Fibroblast of skin of left biceps (primary cell): Measurements from ENCODE around the gene ADGRL3.
"Not testable (repeated sequence)": the region's sequence is repeated elsewhere in the genome, so short reads cannot be mapped to it uniquely, and the experiment has no call there.

Source experiments
- DNase-seq, 2 experiments: peaks; one replicate each; pipeline ENCODE4 v3.0.0-alpha.2; 2013; ENCODE audit warnings: low read depth in 2 of 2

The ADGRL3 gene

DNA sequence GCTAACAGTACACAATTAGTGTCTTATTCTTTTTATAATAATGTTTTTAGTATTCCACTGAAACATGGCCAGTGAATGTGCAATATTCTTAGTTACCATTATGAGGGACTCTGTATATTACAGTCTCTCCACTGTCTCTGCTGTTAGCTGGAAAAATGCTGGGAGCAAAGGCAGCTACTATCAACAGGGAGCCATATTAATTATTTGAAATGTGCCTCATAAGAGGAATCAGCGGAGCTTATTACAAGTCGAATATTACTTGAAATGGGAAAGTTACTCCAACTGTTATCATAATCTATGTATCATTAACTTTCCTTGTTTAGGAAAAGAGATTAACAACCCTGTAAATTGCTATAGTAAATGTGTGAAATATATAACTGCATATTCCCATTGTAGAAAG, 612.0 kb downstream of the ADGRL3 start:
- no peak for DNase-seq

DNA sequence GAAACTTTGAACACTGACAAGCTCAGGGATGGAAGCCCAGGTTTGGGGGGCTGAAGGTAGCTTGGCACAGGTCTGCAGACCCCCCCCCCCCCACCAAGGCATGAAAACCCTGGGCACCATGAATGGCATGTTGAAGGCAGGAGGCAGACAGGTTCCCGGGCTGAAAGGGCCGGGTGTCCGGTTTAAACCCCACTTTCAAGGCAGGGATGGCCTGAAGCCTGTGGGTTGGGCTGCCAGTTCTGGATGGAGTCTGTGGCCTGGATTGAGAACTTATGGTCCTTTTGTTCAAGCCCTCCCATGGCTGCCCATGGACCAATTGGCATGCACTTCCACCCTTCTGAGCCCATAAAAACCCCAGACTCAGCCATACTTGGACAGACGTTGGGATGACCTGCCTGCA, 616.9 kb downstream of the ADGRL3 start:
- no peak for DNase-seq

DNA sequence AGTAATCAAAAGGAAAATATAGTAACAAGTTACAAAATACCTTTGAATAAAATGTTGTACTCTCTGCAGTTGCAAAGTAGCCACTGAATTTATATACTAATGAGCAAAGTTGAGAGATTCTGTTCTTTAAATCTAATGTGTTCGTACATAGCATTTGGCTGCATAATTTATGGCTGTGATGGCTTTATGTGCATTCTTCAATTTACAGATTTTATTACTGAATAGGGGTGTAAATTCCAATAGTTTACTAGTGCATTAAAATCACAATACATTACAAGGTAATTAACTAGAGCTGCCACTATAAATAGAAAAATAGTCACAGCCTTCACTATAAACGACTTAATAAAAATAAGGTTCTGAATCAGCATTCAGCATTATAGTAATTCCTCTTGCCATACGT, 620.0 kb downstream of the ADGRL3 start:
- DNase-seq = no peak

DNA sequence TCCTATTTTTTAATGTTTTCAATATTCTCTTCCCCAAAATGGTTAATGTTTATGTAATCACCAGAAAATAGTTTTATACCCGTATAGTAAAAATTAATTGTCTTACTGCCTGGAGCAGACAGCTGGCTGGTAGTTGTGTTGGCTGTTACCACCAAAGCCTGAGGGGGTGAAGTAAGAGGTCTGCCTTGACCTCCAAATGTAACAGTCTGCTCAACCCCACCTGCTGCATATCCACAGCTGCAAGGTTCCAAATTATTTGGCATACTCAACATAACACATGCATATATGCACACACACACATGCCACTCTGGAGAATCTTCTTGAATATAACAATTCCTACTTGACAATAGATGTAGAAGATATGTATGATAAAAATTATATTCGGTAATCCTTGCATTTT, 624.3 kb downstream of the ADGRL3 start:
- no peak for DNase-seq

DNA sequence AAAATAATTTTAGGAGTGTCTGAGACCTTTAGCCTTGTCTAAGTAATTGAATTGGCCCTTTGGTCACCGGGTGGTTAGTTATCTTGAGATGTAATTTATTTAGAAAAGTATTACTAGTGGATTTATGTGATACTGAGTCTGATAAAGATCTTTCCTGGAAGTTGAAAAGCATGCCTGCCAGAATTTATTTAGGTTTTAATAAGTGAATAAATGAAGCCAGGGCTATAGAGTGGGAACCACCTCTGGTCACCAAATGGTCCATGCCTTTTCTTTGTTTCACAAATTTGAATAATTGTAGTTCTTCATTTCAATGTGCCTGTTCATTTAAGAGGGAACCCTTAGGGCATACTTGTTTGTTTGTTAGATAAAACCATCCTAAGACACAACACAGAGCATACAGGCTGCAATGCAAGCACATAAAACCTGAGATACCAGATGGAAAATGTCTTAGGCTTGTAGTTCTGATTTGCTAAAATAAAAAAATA, 627.8 kb downstream of the ADGRL3 start:
- DNase-seq = no peak

DNA sequence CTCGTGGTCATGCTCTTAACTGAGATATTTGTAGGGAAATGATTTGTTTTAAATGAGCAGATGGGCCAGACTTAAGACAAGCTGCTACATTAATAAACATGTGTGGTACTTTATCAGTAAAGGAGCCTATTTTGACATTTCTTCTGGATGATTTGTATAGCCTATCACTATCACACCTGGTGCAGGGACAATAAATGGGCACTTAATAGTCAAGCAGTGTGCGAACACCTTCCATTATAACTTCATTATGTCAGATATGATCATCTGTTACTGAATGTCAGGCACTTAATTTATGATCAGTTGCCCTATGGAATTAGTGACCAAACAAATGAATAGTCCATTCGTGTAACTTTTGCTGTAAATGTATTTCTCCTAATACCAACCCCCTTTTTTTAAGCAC, 628.8 kb downstream of the ADGRL3 start:
- DNase-seq = no peak

DNA sequence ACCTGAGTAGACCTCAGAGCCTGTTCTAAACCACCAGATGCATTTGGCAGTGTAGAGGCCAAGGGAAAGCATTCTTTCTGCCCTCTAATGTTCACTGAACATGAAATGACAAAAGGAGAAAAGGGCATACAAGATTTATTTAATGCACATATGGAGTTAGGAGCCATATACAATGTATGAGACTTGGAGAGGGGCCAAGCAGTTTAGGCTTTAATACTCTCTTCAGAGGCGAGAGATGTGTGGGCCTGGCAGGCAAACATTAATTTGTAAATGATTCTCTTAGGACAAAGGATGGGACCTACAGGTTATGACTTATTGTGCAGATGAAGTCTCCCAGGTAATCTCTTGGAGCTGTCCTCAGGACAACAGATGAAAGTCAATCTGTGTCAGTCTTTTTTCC, 631.9 kb downstream of the ADGRL3 start:
- DNase-seq = no peak

DNA sequence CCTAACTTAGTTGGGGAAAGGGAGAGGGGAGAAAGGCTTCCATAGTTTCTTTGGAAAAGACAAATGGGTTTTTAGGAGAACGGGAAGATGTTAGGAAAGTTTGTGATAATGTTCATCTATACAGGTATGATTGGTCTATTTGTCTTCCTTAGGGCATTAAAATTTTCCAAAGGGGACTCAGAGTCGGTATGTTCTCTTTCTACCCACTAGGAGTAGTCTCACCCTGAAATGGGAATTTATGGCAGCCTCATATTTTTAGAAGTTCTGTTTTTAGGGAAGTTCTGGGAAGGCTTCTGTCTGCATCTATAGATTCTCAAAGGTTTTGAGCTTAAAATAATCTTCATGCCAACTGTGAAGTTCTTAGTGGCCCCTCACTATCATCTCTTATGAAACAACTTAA, 637.3 kb downstream of the ADGRL3 start:
- no peak for DNase-seq

DNA sequence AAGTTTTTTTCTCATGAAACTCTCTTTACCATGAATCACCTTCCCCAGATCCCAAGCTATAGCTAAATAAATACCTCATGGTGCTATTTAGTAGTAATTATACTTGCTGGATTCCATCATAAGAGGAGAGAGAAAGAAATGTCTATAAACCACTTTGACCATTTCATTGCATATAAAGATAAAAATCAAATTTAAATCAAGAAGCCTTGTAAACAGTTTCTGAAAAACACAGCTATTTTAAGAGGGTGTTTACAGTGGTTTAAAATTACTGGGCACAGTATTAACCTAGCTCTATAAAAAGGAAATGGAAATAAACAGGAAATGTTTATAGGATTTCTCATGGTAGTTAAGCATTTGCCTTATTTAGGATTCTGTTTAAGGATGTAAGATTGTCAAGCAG, 637.9 kb downstream of the ADGRL3 start:
- no peak for DNase-seq

DNA sequence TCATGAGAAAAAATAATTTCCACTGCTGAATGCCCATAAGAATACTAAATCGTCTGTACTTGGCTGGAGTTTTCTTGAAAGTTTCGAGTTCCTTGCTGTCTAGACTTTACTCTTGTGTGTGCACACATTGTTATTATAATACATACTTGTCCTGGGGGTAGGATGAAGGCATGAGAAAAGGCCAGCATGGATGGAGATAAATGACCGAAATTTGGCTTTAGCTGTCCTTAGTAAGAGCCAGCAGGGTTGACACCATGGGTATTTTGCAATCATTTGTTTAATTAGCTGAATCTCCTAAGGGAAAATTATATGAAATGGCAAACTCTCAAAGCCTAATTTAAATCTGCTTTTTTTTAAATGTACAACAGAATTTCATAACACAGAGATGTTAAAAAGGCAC, 641.6 kb downstream of the ADGRL3 start:
- DNase-seq = no peak

DNA sequence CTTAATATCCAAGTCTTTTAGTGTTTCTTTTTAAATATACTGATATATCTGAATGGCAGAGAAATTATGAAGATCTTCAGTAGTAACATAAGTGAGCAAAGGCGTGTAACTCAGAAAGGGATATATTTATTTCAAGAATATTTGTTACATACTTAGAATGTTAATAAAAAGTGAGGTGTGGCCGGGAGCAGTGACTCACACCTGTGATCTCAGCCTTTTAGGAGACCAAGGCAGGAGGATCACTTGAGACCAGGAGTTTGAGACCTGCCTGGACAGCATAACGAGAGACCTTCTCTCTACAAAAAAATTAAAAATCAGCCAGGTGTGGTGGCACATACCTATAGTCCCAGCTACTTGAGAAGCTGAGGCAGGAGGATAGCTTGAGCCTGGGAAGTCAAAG, 651.0 kb downstream of the ADGRL3 start:
- DNase-seq = no peak

DNA sequence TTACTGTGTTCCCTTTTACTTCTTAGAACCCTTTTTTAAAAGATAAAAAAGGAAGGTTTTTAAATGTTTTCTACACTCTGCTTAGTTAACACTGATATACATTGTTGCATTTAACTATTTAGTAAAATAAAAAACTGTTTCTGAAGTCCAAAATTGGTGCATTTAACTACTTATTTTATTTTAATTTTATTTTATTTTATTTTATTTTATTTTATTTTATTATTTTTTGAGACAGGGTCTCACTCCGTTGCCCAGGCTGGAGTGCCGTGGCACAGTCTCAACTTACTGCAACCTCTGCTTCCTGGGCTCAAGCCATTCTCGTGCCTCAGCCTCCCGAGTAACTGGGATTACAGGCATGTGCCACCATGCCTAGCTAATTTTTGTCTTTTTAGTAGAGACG, 652.0 kb downstream of the ADGRL3 start:
- DNase-seq = not testable (repeated sequence)

DNA sequence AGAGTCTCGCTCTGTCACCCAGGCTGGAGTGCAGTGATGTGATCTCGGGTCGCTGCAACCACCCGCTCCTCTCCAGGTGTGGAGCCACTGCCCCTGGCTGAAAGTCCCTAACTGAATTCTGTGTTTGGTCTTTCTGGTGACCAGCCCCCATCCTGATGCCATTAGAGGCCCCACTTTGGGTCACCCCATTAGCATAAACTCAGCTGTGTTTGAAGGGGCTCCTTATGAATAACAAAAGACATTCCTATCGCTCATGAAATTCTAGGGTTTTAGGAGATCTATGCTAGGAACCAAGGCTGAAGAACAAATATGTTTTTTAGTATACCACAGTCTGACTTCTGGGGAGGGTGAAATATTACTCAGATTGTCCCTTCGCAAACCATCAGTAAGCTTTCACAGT, 652.9 kb downstream of the ADGRL3 start:
- DNase-seq = no peak

DNA sequence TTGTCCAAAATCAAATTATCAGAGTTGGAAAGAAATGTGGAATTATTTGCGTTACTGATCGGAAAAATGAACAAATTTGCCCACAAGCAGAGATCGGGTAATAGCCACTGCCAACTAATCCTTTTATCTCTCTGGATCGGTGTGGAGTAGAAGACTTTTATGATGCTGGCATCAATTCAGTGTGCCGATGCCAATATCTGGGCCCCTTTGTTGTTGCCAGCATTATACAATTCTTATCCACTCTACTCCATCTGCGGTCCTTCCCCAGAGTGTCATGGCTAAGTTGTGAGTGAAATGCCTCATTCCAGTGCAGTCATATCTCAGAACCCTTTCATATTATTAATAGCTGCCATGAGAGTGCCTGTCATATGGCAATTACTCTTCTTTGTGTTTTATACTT, 660.2 kb downstream of the ADGRL3 start:
- no peak for DNase-seq

DNA sequence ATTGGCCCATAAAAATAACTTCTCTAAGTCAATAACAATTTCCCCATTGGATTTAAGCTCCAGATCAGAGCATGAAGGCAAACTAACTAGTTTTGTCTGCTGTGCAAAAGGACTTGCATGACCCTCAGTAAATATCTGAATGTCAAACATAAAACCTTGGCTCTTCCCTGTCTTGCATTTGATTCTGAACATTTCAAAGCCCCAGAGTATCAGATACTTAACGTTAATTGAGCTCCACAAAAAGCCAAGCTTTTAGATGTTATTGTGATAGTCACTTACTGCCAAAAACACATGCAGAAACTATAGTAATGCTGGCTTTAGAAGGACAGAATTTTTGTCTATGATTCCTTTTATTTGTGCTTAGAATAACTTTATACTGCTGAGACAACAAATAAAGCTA, 664.2 kb downstream of the ADGRL3 start:
- no peak for DNase-seq

DNA sequence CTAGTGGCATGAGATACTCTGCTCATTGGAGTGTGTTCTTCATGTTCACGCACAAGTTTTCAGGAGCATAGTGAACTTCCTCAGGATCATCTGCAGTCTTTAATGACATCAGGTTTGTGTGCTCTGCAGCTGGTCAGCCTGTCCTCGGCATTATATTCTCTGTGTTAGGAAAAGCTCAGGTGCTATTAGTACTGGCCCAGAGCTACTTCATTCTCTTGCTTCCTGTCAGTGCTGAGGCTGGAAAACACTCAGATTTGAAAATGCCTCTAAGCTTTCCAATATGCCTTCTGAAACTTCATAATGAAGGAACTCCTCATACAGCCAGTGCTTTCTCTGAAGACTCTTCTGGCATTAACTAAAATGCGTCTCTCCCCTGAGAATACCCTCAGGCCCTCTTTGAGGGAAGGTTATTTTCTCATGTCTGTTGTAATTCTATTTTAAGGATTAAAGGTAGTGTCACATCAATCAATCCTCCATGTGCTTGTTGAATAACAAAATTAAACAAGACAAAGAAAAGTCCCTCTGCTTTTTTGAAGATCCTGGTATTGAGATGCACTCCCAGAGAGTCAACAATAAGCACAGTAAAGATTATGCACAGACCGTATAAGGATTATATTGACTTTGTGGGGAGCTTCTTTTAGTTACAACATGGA, 666.4 kb downstream of the ADGRL3 start:
- no peak for DNase-seq

DNA sequence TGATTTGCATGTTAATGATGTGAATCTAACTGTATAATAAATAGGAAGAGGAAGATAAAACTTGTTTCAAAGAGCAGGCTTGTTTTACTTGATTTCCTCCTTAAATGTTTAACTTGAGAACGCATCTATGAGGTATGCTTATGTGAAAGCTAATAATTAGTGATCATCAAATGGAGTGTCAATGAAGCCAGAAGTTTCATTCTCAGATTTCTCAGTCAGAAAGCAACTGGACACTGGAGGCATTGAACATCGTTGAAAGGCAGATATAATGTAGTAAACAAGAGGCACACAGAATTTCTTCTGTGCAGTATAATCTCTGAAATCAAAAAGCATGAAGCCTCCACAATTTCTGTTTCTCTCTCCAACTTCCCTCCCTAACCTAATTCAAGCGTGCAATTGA, 672.9 kb downstream of the ADGRL3 start:
- DNase-seq = no peak

DNA sequence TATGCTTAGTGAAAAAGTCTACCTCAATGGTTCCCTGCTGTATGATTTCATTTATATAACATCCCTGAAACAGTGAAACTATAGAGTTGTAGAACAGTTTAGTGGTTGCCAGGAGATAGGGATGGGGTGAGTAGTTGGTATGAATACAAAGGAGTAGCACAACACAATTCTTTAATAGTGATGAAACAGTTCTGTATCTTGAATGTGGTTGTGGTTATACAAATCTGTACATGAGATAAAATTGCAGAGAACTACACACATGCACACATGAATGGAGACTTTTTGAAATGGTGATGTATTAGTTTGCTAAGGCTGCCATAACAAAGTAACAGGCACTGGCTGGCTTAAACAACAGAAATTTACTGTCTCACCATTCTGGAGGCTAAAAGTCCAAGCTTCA, 677.1 kb downstream of the ADGRL3 start:
- DNase-seq = no peak

DNA sequence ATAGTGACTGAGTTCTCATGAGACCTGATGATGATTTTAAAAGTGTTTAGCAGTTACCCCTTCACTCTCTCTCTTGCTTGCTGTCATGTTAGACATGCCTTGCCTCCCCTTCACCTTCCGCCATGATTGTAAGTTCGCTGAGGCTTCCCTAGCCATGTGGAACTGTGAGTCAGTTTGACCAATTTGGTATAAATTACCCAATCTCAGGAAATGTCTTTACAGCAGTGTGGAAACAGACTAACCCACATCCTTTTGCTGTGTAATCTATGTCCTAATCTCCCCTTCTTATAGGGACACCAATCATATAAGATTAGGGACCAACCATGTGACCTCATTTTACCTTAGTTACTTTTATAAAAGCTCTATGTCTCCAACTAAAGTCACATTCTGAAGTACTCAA, 677.8 kb downstream of the ADGRL3 start:
- DNase-seq = no peak

DNA sequence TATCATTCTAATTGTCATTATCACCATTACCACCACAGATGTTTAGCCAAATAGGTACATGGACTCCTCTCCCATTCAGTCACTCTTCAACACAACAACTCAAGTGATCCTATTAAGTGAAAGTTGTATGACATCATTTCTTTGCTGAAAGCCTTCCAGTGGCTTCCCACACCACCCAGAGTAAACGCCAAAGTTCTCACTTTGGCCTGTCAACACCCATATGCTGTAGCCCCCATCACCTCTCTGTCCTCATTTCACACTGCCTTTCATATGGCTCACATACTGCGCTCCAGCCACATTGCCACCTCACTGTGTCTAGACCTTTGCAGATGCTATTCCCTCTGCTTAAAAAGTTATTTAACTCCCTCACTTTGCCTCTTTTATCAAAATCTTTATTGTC, 682.3 kb downstream of the ADGRL3 start:
- DNase-seq = no peak

DNA sequence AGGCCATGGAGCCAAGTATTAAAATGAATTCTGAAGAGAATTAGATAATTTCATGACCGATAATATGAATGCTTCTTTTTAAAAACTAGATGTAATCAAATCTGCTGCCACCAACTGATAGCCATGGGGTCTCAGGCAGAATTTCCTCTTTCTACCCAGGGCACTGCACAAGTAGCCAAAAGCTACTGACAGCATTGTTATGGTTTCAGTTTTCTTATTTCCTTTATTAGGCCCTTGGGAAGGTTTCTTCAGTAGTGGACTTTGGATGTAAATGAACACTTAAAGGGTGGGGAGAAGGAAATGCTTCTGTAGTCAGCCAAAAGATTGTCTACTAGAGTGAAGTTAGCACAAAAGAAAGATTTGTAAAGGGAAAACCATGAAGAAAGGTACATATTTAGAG, 686.0 kb downstream of the ADGRL3 start:
- no peak for DNase-seq

DNA sequence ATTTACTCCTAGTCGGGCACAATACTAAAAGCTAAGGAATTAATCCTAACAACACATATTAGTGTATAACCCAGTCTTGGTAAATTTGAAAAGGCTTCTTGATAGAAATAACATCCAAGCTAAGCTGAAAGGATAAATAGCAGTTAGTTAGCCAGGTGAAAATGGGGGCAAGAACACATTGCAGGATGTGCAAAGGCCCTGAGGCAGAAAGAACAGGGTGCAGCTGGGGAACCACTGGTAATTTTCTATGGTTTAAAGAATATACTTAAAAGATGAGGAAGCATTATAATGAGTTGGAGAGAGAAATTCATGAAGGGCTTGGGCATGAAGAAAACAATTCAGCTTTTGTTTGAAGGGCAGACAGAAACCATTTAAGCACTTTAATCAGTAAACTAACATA, 689.0 kb downstream of the ADGRL3 start:
- DNase-seq = no peak

DNA sequence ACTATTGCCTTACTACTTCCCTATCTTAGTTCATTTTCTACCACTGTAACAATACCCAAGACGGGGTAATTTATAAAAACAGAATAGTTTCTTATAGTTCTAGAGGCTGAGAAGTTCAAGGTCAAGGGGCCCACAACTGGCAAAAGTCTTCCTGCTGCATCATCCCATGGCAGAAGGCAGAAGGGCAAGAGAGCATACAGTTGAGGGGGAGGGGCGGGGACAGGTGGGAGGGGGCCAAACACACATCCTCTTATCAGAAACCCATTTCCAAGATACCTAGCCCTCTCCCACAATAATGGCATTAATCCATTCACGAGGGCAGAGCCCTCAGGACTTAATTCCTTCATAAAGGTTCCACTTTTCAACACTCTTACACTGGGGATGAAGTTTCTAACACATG, 690.2 kb downstream of the ADGRL3 start:
- no peak for DNase-seq

DNA sequence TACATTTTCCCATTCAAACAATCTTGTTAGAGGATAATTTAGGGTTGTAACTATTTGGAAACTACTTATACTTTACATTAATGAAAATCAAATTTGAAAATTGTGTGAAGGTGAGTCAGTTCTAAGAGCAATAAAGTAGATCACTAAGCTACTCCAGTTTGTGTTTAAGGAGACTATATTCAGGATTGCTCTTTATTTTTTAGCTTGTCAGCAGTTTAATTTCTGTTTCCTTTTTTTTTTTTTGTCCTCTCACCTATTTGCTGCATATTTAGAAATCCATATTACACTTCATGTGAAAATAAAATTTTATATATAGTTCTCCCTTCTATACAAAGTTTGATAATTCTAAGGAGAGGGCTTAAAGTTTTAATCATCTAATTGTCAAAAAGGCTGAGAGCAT, 691.8 kb downstream of the ADGRL3 start:
- no peak for DNase-seq
